H1 (cell line): ENCODE results near the gene CORO7. TPM values are rescaled to one million over a fixed set of nuclear protein-coding genes. Genes with fewer than 3 reads are reported as not detected.

Experiments
- BACH1 ChIP-seq: IDR thresholded peaks from 2 replicates; pipeline ENCODE4 v1.6.1; 2012; ENCODE audit warnings: low read length, improper control_type of control experiment
- CBX5 ChIP-seq: fragments of 300-800, 300-1000 bp; sonication (generic); IDR thresholded peaks from 2 replicates; pipeline ENCODE4 v1.7.1; 2016; ENCODE audit warnings: antibody characterized with exemption, low read length, low read depth
- CHD2 ChIP-seq: IDR thresholded peaks from 2 replicates; pipeline ENCODE4 v1.6.1; 2012; ENCODE audit warnings: low read length, improper control_type of control experiment
- CHD7 ChIP-seq: fragments of 300-600 bp; sonication (generic); IDR thresholded peaks from 2 replicates; pipeline ENCODE4 v1.7.1; 2012; ENCODE audit warnings: low read length, moderate library complexity, mild to moderate bottlenecking, inconsistent platforms; ENCODE audit not compliant: insufficient replicate concordance
- CREB1 ChIP-seq: IDR thresholded peaks from 2 replicates; pipeline ENCODE4 v1.6.1; 2012; ENCODE audit warnings: inconsistent platforms
- EP300 ChIP-seq, 2 experiments: IDR thresholded peaks; 1 replicate in 1 of 2; 2 replicates in 1 of 2; pipeline ENCODE4 v1.6.1; 2011 to 2012; ENCODE audit warnings: low read depth in 2 of 2, low read length in 2 of 2, mild to moderate bottlenecking in 2 of 2, borderline replicate concordance in 1 of 2, inconsistent platforms in 1 of 2, moderate library complexity in 1 of 2
- GTF2F1 ChIP-seq: IDR thresholded peaks from 2 replicates; pipeline ENCODE4 v1.6.1; 2012; ENCODE audit warnings: low read depth, low read length, improper control_type of control experiment, borderline replicate concordance
- NANOG ChIP-seq: IDR thresholded peaks from 2 replicates; pipeline ENCODE4 v1.6.1; 2011; ENCODE audit warnings: low read length, low read depth, mild to moderate bottlenecking, inconsistent platforms; ENCODE audit not compliant: insufficient read depth, poor library complexity, severe bottlenecking
- POLR2AphosphoS5 ChIP-seq: IDR thresholded peaks from 2 replicates; pipeline ENCODE4 v1.6.1; 2011; ENCODE audit warnings: low read depth, low read length
- POU5F1 ChIP-seq: IDR thresholded peaks from 2 replicates; pipeline ENCODE4 v1.6.1; 2011; ENCODE audit warnings: low read depth, mild to moderate bottlenecking, low read length, moderate library complexity
- RAD21 ChIP-seq, 2 experiments: IDR thresholded peaks in 1 of 2; conservative IDR thresholded peaks in 1 of 2; 2 replicates each; pipeline ENCODE4 v1.6.1; 2011; ENCODE audit warnings: low read depth in 2 of 2, low read length in 2 of 2, improper control_type of control experiment in 1 of 2, inconsistent platforms in 1 of 2, mild to moderate bottlenecking in 1 of 2, moderate library complexity in 1 of 2
- SRF ChIP-seq: IDR thresholded peaks from 2 replicates; pipeline ENCODE4 v1.6.1; 2011; ENCODE audit warnings: mild to moderate bottlenecking, low read depth, low read length, moderate library complexity
- TAF1 ChIP-seq: IDR thresholded peaks from 2 replicates; pipeline ENCODE4 v1.6.1; 2011; ENCODE audit warnings: mild to moderate bottlenecking, low read depth, low read length
- polyA plus RNA-seq, 7 experiments: library from polyadenylated mRNA; depleted of rRNA in 3 of 7; stranded (reverse) in 5 of 7; unstranded in 2 of 7; fragments of >200 nt in 5 of 7; fragments of 200-250 nt in 2 of 7; gene quantifications; 1 replicate in 5 of 7; 2 replicates in 1 of 7; 4 replicates in 1 of 7; pipeline versions ENCODE4 v1.2.1 to v1.2.3, GENCODE V29; 2011 to 2013; ENCODE audit warnings: missing spikeins in 2 of 7, mixed read lengths in 2 of 7
- total RNA-seq: library from RNA; stranded (reverse); fragmentation: NEBNext Ultra II Directional; extraction: Animal tissue kit (Norgen Biotek cat#: 25700); gene quantifications from 2 replicates; pipeline ENCODE4 v1.2.1, GENCODE V29; 2021

The CORO7 gene
- total and polyA plus RNA-seq, 2 of the 8 experiments (the other 6 are each of a cell fraction or from before 2014, with no cell fraction given), result 25.2 to 29.8 TPM

DNA sequence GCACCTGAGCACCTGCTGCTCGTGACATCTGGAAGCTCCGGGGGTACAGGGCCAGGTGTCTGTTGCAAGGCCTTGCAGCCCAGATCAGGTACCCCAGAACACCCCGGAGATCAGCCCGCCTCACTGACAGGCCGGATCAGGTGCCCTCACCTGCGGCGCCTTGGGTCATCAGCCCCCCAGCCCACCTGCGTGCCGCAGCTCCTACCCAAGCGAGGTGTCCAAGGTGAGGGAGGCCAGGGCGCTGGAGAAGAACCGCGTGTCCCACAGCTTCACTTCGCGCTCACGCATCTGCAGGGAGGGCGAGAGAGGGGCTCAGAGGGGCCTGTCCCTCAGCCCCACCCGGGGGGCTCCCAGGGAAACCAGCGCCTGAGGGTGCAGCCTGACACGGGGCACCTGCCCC, 28.6 kb downstream of the CORO7 start (continued):
- TF ChIP-seq CHD7 (no peak), NANOG (no peak), EP300 (IDR thresholded peaks at IDR 0.05; ENCODE audit: borderline replicate concordance in 1 of 2, low read depth in 2 of 2, low read length in 2 of 2) (no peak), CREB1 (no peak), POU5F1 (no peak), GTF2F1 (no peak), SRF (no peak), POLR2AphosphoS5 (no peak), CHD2 (no peak), TAF1 (no peak), RAD21 (IDR thresholded peaks at IDR 0.05 in 1 of 2, conservative IDR thresholded peaks at IDR 0.05 in 1 of 2; ENCODE audit: low read depth in 2 of 2, low read length in 2 of 2) (no peak), BACH1 (no peak), CBX5 (no peak)
